ENCODE results near the gene LRRC70.

GRCh38 chr5:62623271-62623670 lies 44.7 kb downstream of the LRRC70 start:
- TF ChIP-seq CTCF (IDR thresholded peaks at IDR 0.05; ENCODE audit: poor library complexity) (no peak), EZH2 (IDR thresholded peaks at IDR 0.05; ENCODE audit: borderline replicate concordance) (no peak)
